DOHH2 (cell line): ENCODE measurements around the gene SERINC1.
"Not testable (repeated sequence)": the region's sequence is repeated elsewhere in the genome, so short reads cannot be mapped to it uniquely, and the experiment has no call there.

Source experiments
- H3F3A ChIP-seq: fragments of 200-600 bp; sonication (generic), shearing (Covaris generic); 2 replicates; pipeline ENCODE4 v1.6.0; 2016; ENCODE audit warnings: antibody characterized with exemption, mild to moderate bottlenecking; ENCODE audit not compliant: control insufficient read depth, insufficient read depth
- H3K27ac ChIP-seq: fragments of 200-600 bp; sonication (generic); 2 replicates; pipeline ENCODE4 v1.5.1; 2014; ENCODE audit warnings: low read depth, mild to moderate bottlenecking, low read length, moderate library complexity
- H3K27me3 ChIP-seq: fragments of 200-600 bp; sonication (generic); 2 replicates; pipeline ENCODE4 v1.6.1; 2014; ENCODE audit warnings: mild to moderate bottlenecking, low read length, mixed read lengths; ENCODE audit not compliant: control insufficient read depth
- H3K36me3 ChIP-seq: fragments of 200-600 bp; sonication (generic); 2 replicates; pipeline ENCODE4 v1.6.1; 2014; ENCODE audit warnings: mild to moderate bottlenecking, low read length, moderate library complexity, mixed read lengths; ENCODE audit not compliant: control insufficient read depth
- H3K4me1 ChIP-seq: fragments of 200-600 bp; sonication (generic); 2 replicates; pipeline ENCODE4 v1.6.1; 2014; ENCODE audit warnings: mild to moderate bottlenecking, low read length, mixed read lengths; ENCODE audit not compliant: control insufficient read depth
- H3K4me2 ChIP-seq: fragments of 200-600 bp; sonication (generic); 2 replicates; pipeline ENCODE4 v1.6.0; 2014; ENCODE audit warnings: mild to moderate bottlenecking, low read length, moderate library complexity
- H3K4me3 ChIP-seq: fragments of 200-600 bp; sonication (generic); 2 replicates; pipeline ENCODE4 v1.5.1; 2014; ENCODE audit warnings: mild to moderate bottlenecking, low read length, mixed read lengths
- H3K79me2 ChIP-seq: fragments of 200-600 bp; sonication (generic); 2 replicates; pipeline ENCODE4 v1.6.1; 2014; ENCODE audit warnings: mild to moderate bottlenecking, low read length, mixed read lengths; ENCODE audit not compliant: control insufficient read depth
- H3K9me2 ChIP-seq: fragments of 200-600 bp; sonication (generic); replicated peaks from 2 replicates; pipeline ENCODE4 v1.6.1; 2014; ENCODE audit warnings: mild to moderate bottlenecking, low read length, mixed read lengths; ENCODE audit not compliant: control insufficient read depth
- H3K9me3 ChIP-seq: fragments of 200-600 bp; sonication (generic); 2 replicates; pipeline ENCODE4 v1.6.1; 2014; ENCODE audit warnings: antibody characterized with exemption, low read length, mixed read lengths; ENCODE audit not compliant: control insufficient read depth, insufficient read depth
- H4K20me1 ChIP-seq: fragments of 200-600 bp; sonication (generic); 2 replicates; pipeline ENCODE4 v1.6.0; 2014; ENCODE audit warnings: low read depth, mild to moderate bottlenecking, antibody characterized with exemption, low read length, moderate library complexity; ENCODE audit not compliant: control insufficient read depth, insufficient read depth
- CTCF ChIP-seq: fragments of 200-600 bp; sonication (generic); IDR thresholded peaks from one replicate; pipeline ENCODE4 v1.5.1; 2014; ENCODE audit warnings: antibody characterized with exemption, mild to moderate bottlenecking, low read depth, low read length; ENCODE audit not compliant: poor library complexity, severe bottlenecking
- EZH2phosphoT487 ChIP-seq: fragments of 200-600 bp; sonication (generic); IDR thresholded peaks from 2 replicates; pipeline ENCODE4 v1.6.1; 2017; ENCODE audit warnings: borderline replicate concordance, mild to moderate bottlenecking, antibody characterized with exemption, low read length, moderate library complexity, mixed read lengths

The SERINC1 gene

GRCh38 chr6:122471107-122472021 is at the start of gene SERINC1:
Gene SERINC1 (minus strand): TSS chr6:122471807. CDS start chr6:122471737, 70 bp downstream.
- Histone ChIP-seq H3K9me2 (no peaks in the 10 kb centered on the region), H3F3A (no peaks in the 10 kb centered on the region), H3K9me3 (no peaks in the 10 kb centered on the region), H3K4me3 (peak within 1 kb of the TSS; percentile 97), H3K4me2 (peak within 1 kb of the TSS; percentile 79), H3K4me1 (peaks cover 18% of the 10 kb centered on the region), H3K27ac (peak within 1 kb of the TSS; percentile 65), H3K36me3 (peaks cover 7% of the 10 kb centered on the region), H3K27me3 (no peaks in the 10 kb centered on the region), H4K20me1 (no peaks in the 10 kb centered on the region), H3K79me2 (peaks cover 64% of the 10 kb centered on the region)
- peak; percentile 14 for TF ChIP-seq CTCF
- no peak for TF ChIP-seq EZH2phosphoT487

GRCh38 chr6:122511193-122511924 is 39.8 kb upstream of the SERINC1 start:
- no peaks in the 10 kb centered on the region for H3K9me2 ChIP-seq
- H3K27ac ChIP-seq, result no peak overlapping the region
- H3K36me3 ChIP-seq, result no peaks in the 10 kb centered on the region
- TF ChIP-seq CTCF, result no peak
- no peak for TF ChIP-seq EZH2phosphoT487
- no peaks in the 10 kb centered on the region for H3K9me3 ChIP-seq
- H3K4me1 ChIP-seq, result no peaks in the 10 kb centered on the region
- H4K20me1 ChIP-seq, result no peaks in the 10 kb centered on the region
- H3K79me2 ChIP-seq, result no peaks in the 10 kb centered on the region
- no peaks in the 10 kb centered on the region for H3K27me3 ChIP-seq
- H3K4me3 ChIP-seq, result no peak overlapping the region
- H3K4me2 ChIP-seq, result no peak overlapping the region
- H3F3A ChIP-seq, result no peaks in the 10 kb centered on the region

- not testable (repeated sequence) for H3K27me3 ChIP-seq, H3K4me3 ChIP-seq, H3K4me2 ChIP-seq, H3F3A ChIP-seq, H3K9me3 ChIP-seq, H3K36me3 ChIP-seq, H3K9me2 ChIP-seq, H3K79me2 ChIP-seq, H3K27ac ChIP-seq, H4K20me1 ChIP-seq, H3K4me1 ChIP-seq
Measured at GRCh38 chr6:122505170-122505569, 33.6 kb upstream of the SERINC1 start.

GRCh38 chr6:122501475-122501874 is 29.9 kb upstream of the SERINC1 start:
- no peak for TF ChIP-seq EZH2phosphoT487
- TF ChIP-seq CTCF, result no peak
- Histone ChIP-seq H3F3A (no peaks in the 10 kb centered on the region), H3K79me2 (no peaks in the 10 kb centered on the region), H3K27ac (no peak overlapping the region), H3K4me3 (no peak overlapping the region), H3K4me1 (no peaks in the 10 kb centered on the region), H3K4me2 (no peak overlapping the region), H3K9me2 (no peaks in the 10 kb centered on the region; the same call in 1 of the 2 replicates), H3K27me3 (no peaks in the 10 kb centered on the region), H4K20me1 (no peaks in the 10 kb centered on the region), H3K36me3 (no peaks in the 10 kb centered on the region), H3K9me3 (no peaks in the 10 kb centered on the region; the same call in 1 of the 2 replicates)
